H1 (cell line): ENCODE measurements around the gene PDE4D. TPM values are rescaled to one million over a fixed set of nuclear protein-coding genes. Genes with fewer than 3 reads are reported as not detected.

Experiments used
- CTCF ChIA-PET: fragments of 300-600 bp; sonication (Branson Sonifier 250); formaldehyde crosslinking; loops from one replicate; lab custom pipeline; 2021; ENCODE audit not compliant: partially characterized antibody; lab: Charles Lee
- POLR2A ChIA-PET: fragments of 300-600 bp; sonication (Branson Sonifier 250); formaldehyde crosslinking; loops from one replicate; lab custom pipeline; 2021; ENCODE audit warnings: inconsistent platforms; ENCODE audit not compliant: partially characterized antibody; lab: Charles Lee
- DNase-seq, 2 experiments: peaks; one replicate each; pipeline versions ENCODE4 v3.0.0 to v3.0.0-alpha.2; 2010 to 2022; ENCODE audit warnings: low spot score in 2 of 2, low read depth in 1 of 2, mixed read lengths in 1 of 2
- FAIRE-seq: peaks from 2 replicates; lab custom pipeline; 2011; peaks lifted over from hg19 to GRCh38; lab: Jason Lieb, UNC
- H2AFZ ChIP-seq: 2 replicates; pipeline ENCODE4 v1.8.1; 2012; ENCODE audit warnings: low read length, inconsistent platforms
- H2AK5ac ChIP-seq: 2 replicates; pipeline ENCODE4 v1.6.1; 2013; ENCODE audit warnings: low read depth, low read length
- H2BK120ac ChIP-seq: replicated peaks from 2 replicates; pipeline ENCODE3; 2013; ENCODE audit warnings: low read depth, low read length, inconsistent platforms
- H2BK12ac ChIP-seq: 2 replicates; pipeline ENCODE4 v1.6.1; 2013; ENCODE audit warnings: low read depth, low read length
- H2BK15ac ChIP-seq: 2 replicates; pipeline ENCODE4 v1.6.1; 2013; ENCODE audit warnings: low read length
- H2BK20ac ChIP-seq: 2 replicates; pipeline ENCODE4 v1.6.1; 2013; ENCODE audit warnings: low read length
- H2BK5ac ChIP-seq: 2 replicates; pipeline ENCODE4 v1.6.1; 2013; ENCODE audit warnings: low read depth, low read length
- H3K14ac ChIP-seq: 2 replicates; pipeline ENCODE4 v1.6.1; 2013; ENCODE audit warnings: inconsistent platforms; ENCODE audit not compliant: insufficient read length
- H3K18ac ChIP-seq: 2 replicates; pipeline ENCODE4 v1.6.1; 2013; ENCODE audit warnings: low read length; ENCODE audit errors: extremely low read depth
- H3K23ac ChIP-seq: 2 replicates; pipeline ENCODE4 v1.6.1; 2013; ENCODE audit warnings: inconsistent platforms; ENCODE audit not compliant: insufficient read length
- H3K23me2 ChIP-seq: 2 replicates; pipeline ENCODE4 v1.6.1; 2013; ENCODE audit warnings: low read depth, low read length
- H3K27ac ChIP-seq: 2 replicates; pipeline ENCODE4 v1.6.1; 2011; ENCODE audit warnings: low read depth, low read length, inconsistent platforms
- H3K27me3 ChIP-seq, 4 experiments: replicated peaks in 1 of 4; 1 replicate in 1 of 4; 2 replicates in 3 of 4; pipeline versions ENCODE4 v1.6.1 to v1.8.1; 2011 to 2013; ENCODE audit warnings: low read length in 3 of 4, mild to moderate bottlenecking in 3 of 4, inconsistent platforms in 2 of 4, mixed read lengths in 2 of 4, moderate library complexity in 1 of 4; ENCODE audit not compliant: control insufficient read depth in 3 of 4, insufficient read depth in 3 of 4; ENCODE audit errors: extremely low read depth in 1 of 4
- H3K36me3 ChIP-seq, 4 experiments: 2 replicates each; pipeline versions ENCODE4 v1.6.1 to v1.8.1; 2011 to 2013; ENCODE audit warnings: mild to moderate bottlenecking in 4 of 4, low read length in 3 of 4, moderate library complexity in 2 of 4, control low read depth in 1 of 4, inconsistent platforms in 1 of 4; ENCODE audit not compliant: insufficient read depth in 4 of 4, control insufficient read depth in 2 of 4
- H3K4ac ChIP-seq: replicated peaks from 2 replicates; pipeline ENCODE3; 2013; ENCODE audit warnings: low read length, low read depth, mixed read lengths, inconsistent platforms; ENCODE audit not compliant: insufficient read length
- H3K4me1 ChIP-seq, 4 experiments: replicated peaks in 1 of 4; 1 replicate in 1 of 4; 2 replicates in 3 of 4; pipeline versions ENCODE4 v1.6.1 to v1.8.1; 2011 to 2013; ENCODE audit warnings: low read length in 3 of 4, inconsistent platforms in 2 of 4, mixed read lengths in 1 of 4; ENCODE audit not compliant: insufficient read depth in 4 of 4, control insufficient read depth in 3 of 4
- H3K4me2 ChIP-seq, 2 experiments: 2 replicates each; pipeline versions ENCODE4 v1.6.1 to v1.8.1; 2011 to 2013; ENCODE audit warnings: low read depth in 2 of 2, low read length in 2 of 2, control low read depth in 1 of 2, inconsistent platforms in 1 of 2, mild to moderate bottlenecking in 1 of 2; ENCODE audit not compliant: insufficient read depth in 1 of 2
- H3K4me3 ChIP-seq, 4 experiments: fragments of 200-600, 300-600 bp in 1 of 4; sonication (generic), shearing (Covaris generic), sonication (Bioruptor Twin) in 1 of 4; 2 replicates each; pipeline versions ENCODE4 v1.5.1 to v1.8.1; 2011 to 2016; ENCODE audit warnings: low read length in 4 of 4, low read depth in 3 of 4, control low read depth in 2 of 4, inconsistent platforms in 2 of 4, mild to moderate bottlenecking in 2 of 4, mixed read lengths in 1 of 4, moderate library complexity in 1 of 4; ENCODE audit not compliant: insufficient read depth in 2 of 4; ENCODE audit errors: extremely low read depth in 1 of 4
- H3K56ac ChIP-seq: replicated peaks from 2 replicates; pipeline ENCODE3; 2013; ENCODE audit warnings: low read depth, mild to moderate bottlenecking, mixed read lengths, low read length, inconsistent platforms; ENCODE audit not compliant: insufficient read length
- H3K79me1 ChIP-seq: 2 replicates; pipeline ENCODE4 v1.6.1; 2013; ENCODE audit warnings: low read depth, low read length, control low read depth
- H3K79me2 ChIP-seq, 2 experiments: 2 replicates each; pipeline versions ENCODE4 v1.6.1 to v1.8.1; 2012 to 2013; ENCODE audit warnings: low read length in 2 of 2, mild to moderate bottlenecking in 2 of 2, inconsistent platforms in 1 of 2; ENCODE audit not compliant: insufficient read depth in 2 of 2, control insufficient read depth in 1 of 2
- H3K9ac ChIP-seq, 4 experiments: replicated peaks in 1 of 4; 1 replicate in 1 of 4; 2 replicates in 3 of 4; pipeline versions ENCODE4 v1.6.1 to v1.8.1; 2011 to 2013; ENCODE audit warnings: low read depth in 3 of 4, low read length in 3 of 4, control low read depth in 2 of 4, mild to moderate bottlenecking in 2 of 4, moderate library complexity in 2 of 4, inconsistent platforms in 1 of 4; ENCODE audit errors: extremely low read depth in 1 of 4
- H3K9me3 ChIP-seq, 2 experiments: 2 replicates each; pipeline versions ENCODE4 v1.6.1 to v1.8.1; 2012 to 2013; ENCODE audit warnings: mild to moderate bottlenecking in 2 of 2, moderate library complexity in 2 of 2, control low read depth in 1 of 2, inconsistent platforms in 1 of 2, low read depth in 1 of 2, low read length in 1 of 2, mixed read lengths in 1 of 2; ENCODE audit not compliant: insufficient read depth in 2 of 2
- H4K20me1 ChIP-seq, 2 experiments: replicated peaks in 1 of 2; 2 replicates each; pipeline versions ENCODE3 to v1.8.1; 2011 to 2013; ENCODE audit warnings: inconsistent platforms in 2 of 2, low read length in 2 of 2, mild to moderate bottlenecking in 1 of 2; ENCODE audit not compliant: insufficient read depth in 2 of 2, control insufficient read depth in 1 of 2
- H4K5ac ChIP-seq: 2 replicates; pipeline ENCODE4 v1.6.1; 2013; ENCODE audit warnings: low read length, low read depth, mixed read lengths, inconsistent platforms; ENCODE audit not compliant: insufficient read length
- H4K8ac ChIP-seq: 2 replicates; pipeline ENCODE4 v1.8.0; 2013; ENCODE audit warnings: mild to moderate bottlenecking, moderate library complexity, low read length, inconsistent platforms; ENCODE audit not compliant: insufficient read depth; ENCODE audit errors: extremely low read depth
- H4K91ac ChIP-seq: replicated peaks from 2 replicates; pipeline ENCODE3; 2013; ENCODE audit warnings: low read length, mixed read lengths, inconsistent platforms; ENCODE audit not compliant: insufficient read length
- BRCA1 ChIP-seq: IDR thresholded peaks from 2 replicates; pipeline ENCODE4 v1.6.1; 2012; ENCODE audit warnings: low read depth, low read length, improper control_type of control experiment
- CHD2 ChIP-seq: IDR thresholded peaks from 2 replicates; pipeline ENCODE4 v1.6.1; 2012; ENCODE audit warnings: low read length, improper control_type of control experiment
- GTF2F1 ChIP-seq: IDR thresholded peaks from 2 replicates; pipeline ENCODE4 v1.6.1; 2012; ENCODE audit warnings: low read depth, low read length, improper control_type of control experiment, borderline replicate concordance
- NANOG ChIP-seq: IDR thresholded peaks from 2 replicates; pipeline ENCODE4 v1.6.1; 2011; ENCODE audit warnings: low read length, low read depth, mild to moderate bottlenecking, inconsistent platforms; ENCODE audit not compliant: insufficient read depth, poor library complexity, severe bottlenecking
- RXRA ChIP-seq: IDR thresholded peaks from 2 replicates; pipeline ENCODE4 v1.6.1; 2011; ENCODE audit warnings: low read depth, mild to moderate bottlenecking, low read length, moderate library complexity; ENCODE audit not compliant: insufficient read depth
- SIN3A ChIP-seq, 2 experiments: IDR thresholded peaks in 1 of 2; conservative IDR thresholded peaks in 1 of 2; 2 replicates each; pipeline ENCODE4 v1.6.1; 2011 to 2012; ENCODE audit warnings: low read length in 2 of 2, improper control_type of control experiment in 1 of 2, low read depth in 1 of 2, mild to moderate bottlenecking in 1 of 2
- TEAD4 ChIP-seq: IDR thresholded peaks from 2 replicates; pipeline ENCODE4 v1.6.1; 2012; ENCODE audit warnings: low read depth, low read length, inconsistent platforms, mixed read lengths
- WGBS, 2 experiments: shearing (Covaris generic) in 1 of 2; methylation state at CpG; one replicate each; pipeline versions ENCODE4 v1.1.6 to v1.1.7; 2013 to 2015; ENCODE audit warnings: low lambda C conversion rate in 2 of 2, mixed read lengths in 2 of 2, inconsistent platforms in 1 of 2, low coverage in 1 of 2, missing lambda C conversion rate in 1 of 2; ENCODE audit not compliant: insufficient replicate concordance in 2 of 2, insufficient coverage in 1 of 2, insufficient read length in 1 of 2; ENCODE audit errors: extremely low coverage in 1 of 2, missing lambda C conversion rate in 1 of 2; 5-methylcytosine and 5-hydroxymethylcytosine counted together
- polyA plus RNA-seq, 7 experiments: library from polyadenylated mRNA; depleted of rRNA in 3 of 7; stranded (reverse) in 5 of 7; unstranded in 2 of 7; fragments of >200 nt in 5 of 7; fragments of 200-250 nt in 2 of 7; gene quantifications; 1 replicate in 5 of 7; 2 replicates in 1 of 7; 4 replicates in 1 of 7; pipeline versions ENCODE4 v1.2.1 to v1.2.3, GENCODE V29; 2011 to 2013; ENCODE audit warnings: missing spikeins in 2 of 7, mixed read lengths in 2 of 7
- total RNA-seq: library from RNA; stranded (reverse); fragmentation: NEBNext Ultra II Directional; extraction: Animal tissue kit (Norgen Biotek cat#: 25700); gene quantifications from 2 replicates; pipeline ENCODE4 v1.2.1, GENCODE V29; 2021
- TF ChIP-seq, protein P1 (sequence below), 3 experiments: IDR thresholded peaks; 1 replicate in 2 of 3; 2 replicates in 1 of 3; pipeline versions ENCODE4 v1.5.1 to v1.6.1; 2011; ENCODE audit warnings: low read length in 3 of 3, mild to moderate bottlenecking in 3 of 3, inconsistent platforms in 2 of 3, low read depth in 1 of 3, moderate library complexity in 1 of 3; ENCODE audit not compliant: insufficient read depth in 1 of 3; ENCODE audit errors: control extremely low read depth in 1 of 3
- TF ChIP-seq, protein P2 (sequence below): IDR thresholded peaks from 2 replicates; pipeline ENCODE4 v1.6.1; 2012; ENCODE audit warnings: inconsistent platforms

The PDE4D gene
- total and polyA plus RNA-seq, 2 of the 8 experiments (the other 6 are each of a cell fraction or from before 2014, with no cell fraction given), result 2.3 to 3.7 TPM

DNA sequence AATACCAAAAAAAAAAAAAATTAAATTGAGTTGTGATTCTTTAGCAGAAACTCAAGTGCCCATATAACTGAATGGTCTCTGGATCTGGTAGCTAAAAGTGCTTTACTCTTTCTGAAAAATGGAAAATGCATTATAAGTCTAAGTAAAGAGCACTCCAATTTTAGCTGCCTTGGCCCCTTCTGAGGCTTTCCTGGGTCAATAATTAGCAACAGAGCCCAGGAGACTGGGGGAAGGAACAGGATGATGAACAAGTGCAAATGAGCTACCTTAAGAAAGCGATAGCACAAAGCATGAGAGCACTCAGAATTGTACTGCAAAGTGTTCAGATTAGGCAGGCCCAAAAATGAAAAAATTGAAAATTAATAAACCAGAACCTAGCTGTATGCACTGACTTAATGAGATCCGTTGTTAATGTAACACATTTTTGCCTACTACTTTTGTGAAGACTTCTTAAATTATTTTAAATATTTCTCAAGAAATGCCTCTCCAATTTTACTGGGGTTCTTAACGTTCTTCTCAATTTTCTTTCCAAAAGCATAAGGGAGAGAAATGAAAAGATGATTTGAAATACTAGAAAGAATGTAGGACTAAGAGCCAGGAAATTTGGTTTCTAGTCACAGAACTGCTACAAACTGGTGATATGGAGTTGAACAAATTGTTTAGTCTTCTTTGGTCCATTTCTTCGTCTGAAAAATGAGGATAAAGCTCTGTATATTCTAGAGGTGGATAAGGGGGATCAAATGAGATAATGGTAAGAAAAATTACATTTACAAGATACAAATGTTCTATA lies 566.1 kb downstream of the PDE4D start:
- no peak overlapping the region for H3K56ac ChIP-seq
- CTCF ChIA-PET, result interaction anchor here (0.6 to 2.2 kb wide), 11 partner anchors 10 to 618 kb away, joined by 3 to 13 read pairs (median 3); no protein-coding TSS in a partner anchor
- H2BK20ac ChIP-seq, result no peak overlapping the region
- TF ChIP-seq NANOG, result no peak
- no peak for TF ChIP-seq GTF2F1
- TF ChIP-seq RXRA, result no peak
- TF ChIP-seq, protein P1, sequence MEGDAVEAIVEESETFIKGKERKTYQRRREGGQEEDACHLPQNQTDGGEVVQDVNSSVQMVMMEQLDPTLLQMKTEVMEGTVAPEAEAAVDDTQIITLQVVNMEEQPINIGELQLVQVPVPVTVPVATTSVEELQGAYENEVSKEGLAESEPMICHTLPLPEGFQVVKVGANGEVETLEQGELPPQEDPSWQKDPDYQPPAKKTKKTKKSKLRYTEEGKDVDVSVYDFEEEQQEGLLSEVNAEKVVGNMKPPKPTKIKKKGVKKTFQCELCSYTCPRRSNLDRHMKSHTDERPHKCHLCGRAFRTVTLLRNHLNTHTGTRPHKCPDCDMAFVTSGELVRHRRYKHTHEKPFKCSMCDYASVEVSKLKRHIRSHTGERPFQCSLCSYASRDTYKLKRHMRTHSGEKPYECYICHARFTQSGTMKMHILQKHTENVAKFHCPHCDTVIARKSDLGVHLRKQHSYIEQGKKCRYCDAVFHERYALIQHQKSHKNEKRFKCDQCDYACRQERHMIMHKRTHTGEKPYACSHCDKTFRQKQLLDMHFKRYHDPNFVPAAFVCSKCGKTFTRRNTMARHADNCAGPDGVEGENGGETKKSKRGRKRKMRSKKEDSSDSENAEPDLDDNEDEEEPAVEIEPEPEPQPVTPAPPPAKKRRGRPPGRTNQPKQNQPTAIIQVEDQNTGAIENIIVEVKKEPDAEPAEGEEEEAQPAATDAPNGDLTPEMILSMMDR (IDR thresholded peaks at IDR 0.05; ENCODE audit: control extremely low read depth in 1 of 3, insufficient read depth in 1 of 3, low read depth in 1 of 3, low read length in 3 of 3), result no peak
- no peak for TF ChIP-seq BRCA1
- TF ChIP-seq SIN3A (conservative IDR thresholded peaks at IDR 0.05 in 1 of 2, IDR thresholded peaks at IDR 0.05 in 1 of 2; ENCODE audit: low read depth in 1 of 2, low read length in 2 of 2), result no peak
- TF ChIP-seq, protein P2, sequence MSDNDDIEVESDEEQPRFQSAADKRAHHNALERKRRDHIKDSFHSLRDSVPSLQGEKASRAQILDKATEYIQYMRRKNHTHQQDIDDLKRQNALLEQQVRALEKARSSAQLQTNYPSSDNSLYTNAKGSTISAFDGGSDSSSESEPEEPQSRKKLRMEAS, result no peak
- no peak for TF ChIP-seq CHD2
- TF ChIP-seq TEAD4, result no peak

More for the DNA sequence above, 566.1 kb downstream of the PDE4D start:
- Histone ChIP-seq H3K4ac (no peak overlapping the region), H4K5ac (no peak overlapping the region), H3K23ac (no peak overlapping the region), H2BK5ac (no peak overlapping the region), H2AK5ac (no peak overlapping the region), H3K9me3 (no peaks in the 10 kb centered on the region), H3K4me3 (no peak overlapping the region), H3K23me2 (no peaks in the 10 kb centered on the region), H2BK120ac (no peak overlapping the region), H3K4me2 (no peak overlapping the region), H4K8ac (no peak overlapping the region), H3K79me2 (no peaks in the 10 kb centered on the region), H4K91ac (no peak overlapping the region), H2AFZ (no peak overlapping the region), H2BK12ac (no peak overlapping the region), H3K18ac (no peak overlapping the region), H3K79me1 (no peaks in the 10 kb centered on the region), H3K14ac (no peak overlapping the region), H3K27ac (no peak overlapping the region), H4K20me1 (no peaks in the 10 kb centered on the region), H3K4me1 (no peaks in the 10 kb centered on the region), H3K36me3 (no peaks in the 10 kb centered on the region), H2BK15ac (no peak overlapping the region), H3K27me3 (no peaks in the 10 kb centered on the region), H3K9ac (no peak overlapping the region)
- FAIRE-seq (no peak), DNase-seq (no peak)
- POLR2A ChIA-PET, result no interaction called here
- WGBS, 2 experiments, result 92% methylated on average over 4 of the region's 4 CpGs; no CpG with 5 or more reads in 1 of the 2 experiments
